IMR-90 (cell line): ENCODE results near the gene ZBTB11. TPM values are rescaled to one million over a fixed set of nuclear protein-coding genes. Genes with fewer than 3 reads are reported as not detected.

Experiments used
- microRNA-seq, 2 experiments: library from miRNA; stranded (forward) in 1 of 2; unstranded in 1 of 2; fragments of 10-50 nt in 1 of 2; fragments of <30 nt in 1 of 2; gene quantifications in 1 of 2; microRNA quantifications in 1 of 2; one replicate each; pipeline versions ENCODE3 to v1.1.0; 2013 to 2020; ENCODE audit not compliant: insufficient read depth in 1 of 2, insufficient read length in 1 of 2, unreplicated experiment in 1 of 2
- polyA plus RNA-seq, 3 experiments: library from polyadenylated mRNA; depleted of rRNA; stranded (reverse); fragments of >200 nt; gene quantifications; 2 replicates each; pipeline ENCODE4 v1.2.3, GENCODE V29; 2012; ENCODE audit warnings: low replicate concordance in 1 of 3
- small RNA-seq, 5 experiments: library from RNA; depleted of rRNA; stranded (forward); fragments of <200 nt; gene quantifications; one replicate each; pipeline ENCODE3, GENCODE V24; 2012
- total RNA-seq: library from RNA; depleted of rRNA; stranded (reverse); fragments of >200 nt; gene quantifications from 2 replicates; pipeline ENCODE4 v1.2.3, GENCODE V29; 2012; rRNA removed

ZBTB11 gene
- total and polyA plus RNA-seq, 2 of the 4 experiments (the other 2 are of a cell fraction), result 6.0 to 17.2 TPM

Small RNAs within 50 kb of the gene (microRNA-seq; reads per million reads assigned to microRNA genes)
- gene RF00019 (ENCODE audit: insufficient read depth, insufficient read length), result not detected
- gene RNU6-1256P (ENCODE audit: insufficient read depth, insufficient read length), result not detected
- not detected for gene RNY1P12 (ENCODE audit: insufficient read depth, insufficient read length)

Small RNAs within 50 kb of the gene (small RNA-seq; reads per million reads assigned to genes)
- gene RF00019, result 0 reads per million in 5 experiments
- 0 reads per million in 5 experiments for gene RNU6-1256P
- gene RNY1P12, result 0 reads per million in 5 experiments

Other genes starting within 250 kb of the ZBTB11 start
- 8.4 and 14.7 TPM in 2 replicates for gene SENP7, start 163.9 kb downstream of the ZBTB11 start, total RNA-seq
- 4.4 and 5.5 TPM in 2 replicates for gene SENP7, start 163.9 kb downstream of the ZBTB11 start, polyA plus RNA-seq (2012; rRNA removed)
- gene TRMT10C, start 115.3 kb downstream of the ZBTB11 start, total RNA-seq, result 17.0 and 27.2 TPM in 2 replicates
- gene TRMT10C, start 115.3 kb downstream of the ZBTB11 start, polyA plus RNA-seq (2012; rRNA removed), result 11.6 and 13.6 TPM in 2 replicates
- gene PCNP, start 103.0 kb downstream of the ZBTB11 start, total RNA-seq, result 34.6 and 87.5 TPM in 2 replicates
- 39.5 and 53.2 TPM in 2 replicates for gene PCNP, start 103.0 kb downstream of the ZBTB11 start, polyA plus RNA-seq (2012; rRNA removed)
- 953 and 1,539 TPM in 2 replicates for gene RPL24, start 9.6 kb upstream of the ZBTB11 start, total RNA-seq
- gene RPL24, start 9.6 kb upstream of the ZBTB11 start, polyA plus RNA-seq (2012; rRNA removed), result 764 and 1,054 TPM in 2 replicates
- gene CEP97, start 47.5 kb upstream of the ZBTB11 start, total RNA-seq, result 21.9 TPM in 2 replicates
- gene CEP97, start 47.5 kb upstream of the ZBTB11 start, polyA plus RNA-seq (2012; rRNA removed), result 1.2 and 2.0 TPM in 2 replicates
- 23.1 and 23.8 TPM in 2 replicates for gene NXPE3, start 102.1 kb upstream of the ZBTB11 start, total RNA-seq
- 18.5 and 20.0 TPM in 2 replicates for gene NXPE3, start 102.1 kb upstream of the ZBTB11 start, polyA plus RNA-seq (2012; rRNA removed)
- 35.0 and 43.0 TPM in 2 replicates for gene NFKBIZ, start 172.4 kb upstream of the ZBTB11 start, total RNA-seq
- 40.9 and 56.2 TPM in 2 replicates for gene NFKBIZ, start 172.4 kb upstream of the ZBTB11 start, polyA plus RNA-seq (2012; rRNA removed)